Activated naive CD8-positive, alpha-beta T cell treated with anti-CD3 and anti-CD28 coated beads, Interleukin-2, amount 10 ng/mL, durations not matched to agents 7 days and 5 days (primary cell): ENCODE results near the gene APMAP. TPM values are rescaled to one million over a fixed set of nuclear protein-coding genes. Genes with fewer than 3 reads are reported as not detected.
"Not testable (repeated sequence)": the region's sequence is repeated elsewhere in the genome, so short reads cannot be mapped to it uniquely, and the experiment has no call there.

Experiments used
- ATAC-seq: fragments of 150-1000 bp; cut with Tn5 transposase; one replicate; pipeline ENCODE4 v1.10.0; 2021; ENCODE audit warnings: low read depth, moderate library complexity
- POLR2A ChIA-PET: fragments of 350-600 bp; sonication (Branson Sonifier 250); formaldehyde crosslinking; loops from one replicate; lab custom pipeline; 2021; ENCODE audit warnings: antibody characterized with exemption; lab: Charles Lee
- DNase-seq: peaks from one replicate; pipeline ENCODE4 v3.0.0; 2021
- H3K27ac Mint-ChIP-seq: one replicate; pipeline ENCODE4 v1.8.0; 2022; ENCODE audit warnings: mild to moderate bottlenecking, mixed read lengths
- H3K27me3 Mint-ChIP-seq: one replicate; pipeline ENCODE4 v1.8.0; 2022; ENCODE audit warnings: mild to moderate bottlenecking, moderate library complexity, mixed read lengths
- H3K36me3 Mint-ChIP-seq: one replicate; pipeline ENCODE4 v1.8.0; 2021; ENCODE audit warnings: mild to moderate bottlenecking, mixed read lengths
- H3K4me1 Mint-ChIP-seq: one replicate; pipeline ENCODE4 v1.8.0; 2021; ENCODE audit warnings: mixed read lengths
- H3K4me3 Mint-ChIP-seq: one replicate; pipeline ENCODE4 v1.8.0; 2022; ENCODE audit warnings: mild to moderate bottlenecking, moderate library complexity, mixed read lengths
- H3K9me3 Mint-ChIP-seq: one replicate; pipeline ENCODE4 v1.8.0; 2021; ENCODE audit warnings: mixed read lengths
- total RNA-seq, 2 experiments: library from RNA; stranded (reverse); gene quantifications; one replicate each; pipeline ENCODE4 v1.2.3, GENCODE V29; 2021

The APMAP gene
- total RNA-seq, 2 experiments from 2014 or later, result 60.7 to 64.6 TPM

- Mint-ChIP-seq H3K9me3 (peaks cover 15% of the 10 kb centered on the region), H3K4me1 (peaks cover 56% of the 10 kb centered on the region), H3K4me3 (peak overlapping the region; percentile 34), H3K27me3 (no peaks in the 10 kb centered on the region), H3K27ac (peak overlapping the region; percentile 71), H3K36me3 (peaks cover 24% of the 10 kb centered on the region)
- ATAC-seq (no peak), DNase-seq (no peak)
- POLR2A ChIA-PET, result interaction anchor here (1.5 kb wide), 1 partner anchor 20 kb away, joined by 6 read pairs; no protein-coding TSS in a partner anchor
These were observed 40.9 kb downstream of the APMAP start for GRCh38 chr20:24951536-24952083.

- ATAC-seq (no peak), DNase-seq (no peak)
- H3K36me3 Mint-ChIP-seq, result peaks cover 27% of the 10 kb centered on the region
- peaks cover 20% of the 10 kb centered on the region for H3K9me3 Mint-ChIP-seq
- POLR2A ChIA-PET, result interaction anchor here (1.2 to 2.6 kb wide), 5 partner anchors 18 to 107 kb away, joined by 3 to 15 read pairs (median 6); partner anchors contain the start of genes ACSS1 and APMAP
- peaks cover 52% of the 10 kb centered on the region for H3K4me1 Mint-ChIP-seq
- H3K27me3 Mint-ChIP-seq, result no peaks in the 10 kb centered on the region
- peak overlapping the region; percentile 47 for H3K4me3 Mint-ChIP-seq
- peak overlapping the region; percentile 71 for H3K27ac Mint-ChIP-seq
These were observed 41.6 kb downstream of the APMAP start for GRCh38 chr20:24950836-24951525.

DNA sequence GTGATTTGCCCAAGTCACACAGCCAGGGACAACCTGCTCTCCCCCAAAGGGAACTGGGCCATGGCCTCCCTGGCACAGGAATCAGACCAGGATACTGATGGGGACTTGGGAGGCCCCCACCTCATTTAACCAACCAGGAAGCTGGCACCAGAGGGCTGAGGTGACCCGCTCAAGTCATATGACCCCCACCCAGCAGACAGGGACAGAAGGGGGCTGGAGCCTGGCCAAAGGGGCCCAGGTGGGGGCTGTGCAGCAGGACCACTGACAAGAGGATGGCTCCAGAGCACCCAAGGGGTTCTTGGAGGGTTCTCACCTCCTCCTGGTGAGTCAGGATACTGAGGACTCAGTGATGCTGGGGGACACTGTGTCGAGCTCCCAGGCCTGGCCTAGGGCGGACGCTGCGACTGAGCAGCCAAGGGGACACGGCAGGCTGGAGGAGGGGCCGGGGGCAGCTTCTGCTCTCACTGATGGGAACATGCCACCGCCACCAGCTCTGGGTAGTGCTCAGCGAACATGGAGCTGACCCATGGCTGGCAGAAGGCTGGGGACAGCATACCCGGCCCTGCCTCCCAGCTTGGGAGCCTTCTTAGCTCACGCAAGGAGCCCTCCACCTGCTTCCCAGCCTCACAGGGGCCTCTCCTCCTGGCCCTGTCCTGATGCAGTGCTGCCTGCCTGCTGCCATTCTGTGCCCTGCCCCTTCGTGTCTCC lies 42.3 kb downstream of the APMAP start:
- POLR2A ChIA-PET, result interaction anchor here (1.0 to 2.6 kb wide), 7 partner anchors 14 to 108 kb away, joined by 3 to 19 read pairs (median 6); partner anchors contain the start of genes ACSS1 and APMAP
- Mint-ChIP-seq H3K27me3 (no peaks in the 10 kb centered on the region), H3K27ac (peak overlapping the region; percentile 99), H3K36me3 (peaks cover 34% of the 10 kb centered on the region), H3K4me3 (peak overlapping the region; percentile 87), H3K4me1 (peaks cover 52% of the 10 kb centered on the region), H3K9me3 (peaks cover 27% of the 10 kb centered on the region)
- DNase-seq (no peak), ATAC-seq (no peak)

- H3K27me3 Mint-ChIP-seq, result no peaks in the 10 kb centered on the region
- peaks cover 31% of the 10 kb centered on the region for H3K9me3 Mint-ChIP-seq
- H3K36me3 Mint-ChIP-seq, result peaks cover 37% of the 10 kb centered on the region
- H3K27ac Mint-ChIP-seq, result peak overlapping the region; percentile 99
- peaks cover 47% of the 10 kb centered on the region for H3K4me1 Mint-ChIP-seq
- peak overlapping the region; percentile 87 for H3K4me3 Mint-ChIP-seq
- ATAC-seq (peak; percentile 14), DNase-seq (no peak)
- POLR2A ChIA-PET, result interaction anchor here (0.7 to 2.6 kb wide), 8 partner anchors 15 to 660 kb away, joined by 3 to 19 read pairs (median 3); partner anchors contain the start of genes ACSS1 and APMAP
These were observed 42.8 kb downstream of the APMAP start for GRCh38 chr20:24949756-24950127.

DNA sequence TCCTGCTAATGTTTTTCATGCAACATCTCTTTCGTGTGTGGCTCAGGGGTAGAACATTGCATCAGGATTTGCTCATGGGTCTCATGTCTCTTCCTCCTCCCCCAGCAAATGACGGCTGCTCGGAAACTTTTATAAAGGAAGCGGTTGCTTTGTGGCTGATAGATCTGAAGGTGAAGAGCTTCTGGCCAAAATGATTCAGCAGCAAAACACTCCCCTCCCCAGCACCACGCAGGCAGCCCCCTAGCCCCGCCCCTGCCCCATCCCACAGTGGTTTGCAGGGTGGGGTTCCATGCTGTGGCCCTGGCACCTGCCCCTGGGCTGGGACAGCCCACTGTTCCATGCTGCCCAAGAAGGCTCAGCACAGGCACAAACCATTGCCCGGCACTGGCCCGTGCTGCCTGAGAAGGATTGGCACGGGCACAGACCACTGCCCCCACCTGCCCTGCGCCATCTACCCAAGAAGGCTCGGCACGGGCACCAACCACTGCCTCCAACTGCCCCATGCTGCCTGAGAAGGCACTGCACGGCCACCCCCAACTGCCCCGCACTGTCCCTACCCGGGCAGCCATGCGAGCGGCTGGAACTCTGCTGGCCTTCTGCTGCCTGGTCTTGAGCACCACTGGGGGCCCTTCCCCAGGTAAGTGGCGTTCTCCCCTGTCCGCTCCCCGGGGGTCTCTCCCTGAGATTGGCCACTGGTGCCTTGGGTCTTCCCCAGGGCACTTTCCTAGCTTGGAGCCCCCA lies 43.4 kb downstream of the APMAP start, which contains the start of gene CST7:
CST7 (plus strand) TSS at position 331 of the 741 bp plus-strand sequence; CDS start at position 568, 237 bp downstream.
- H3K9me3 Mint-ChIP-seq, result peaks cover 36% of the 10 kb centered on the region
- peak; percentile 92 for ATAC-seq
- H3K27me3 Mint-ChIP-seq, result no peaks in the 10 kb centered on the region
- H3K27ac Mint-ChIP-seq, result peak within 1 kb of the TSS; percentile 99
- POLR2A ChIA-PET, result interaction anchor here (0.7 to 2.6 kb wide), 7 partner anchors 16 to 659 kb away, joined by 3 to 19 read pairs (median 4); partner anchors contain the start of genes ACSS1 and APMAP
- peak; percentile 81 for DNase-seq
- H3K4me1 Mint-ChIP-seq, result peaks cover 49% of the 10 kb centered on the region
- H3K36me3 Mint-ChIP-seq, result peaks cover 42% of the 10 kb centered on the region
- peak within 1 kb of the TSS; percentile 87 for H3K4me3 Mint-ChIP-seq

GRCh38 chr20:24948396-24948938 lies 44.1 kb downstream of the APMAP start:
- POLR2A ChIA-PET, result interaction anchor here (0.9 to 2.6 kb wide), 5 partner anchors 15 to 659 kb away, joined by 3 to 19 read pairs (median 10); partner anchors contain the start of genes ACSS1 and APMAP
- not testable (repeated sequence) for H3K27me3 Mint-ChIP-seq, ATAC-seq
- H3K4me1 Mint-ChIP-seq, result peaks cover 45% of the 10 kb centered on the region
- peaks cover 41% of the 10 kb centered on the region for H3K36me3 Mint-ChIP-seq
- peak overlapping the region; percentile 87 for H3K4me3 Mint-ChIP-seq
- DNase-seq, result peak; percentile 29
- peak overlapping the region; percentile 99 for H3K27ac Mint-ChIP-seq
- H3K9me3 Mint-ChIP-seq, result peaks cover 38% of the 10 kb centered on the region

DNA sequence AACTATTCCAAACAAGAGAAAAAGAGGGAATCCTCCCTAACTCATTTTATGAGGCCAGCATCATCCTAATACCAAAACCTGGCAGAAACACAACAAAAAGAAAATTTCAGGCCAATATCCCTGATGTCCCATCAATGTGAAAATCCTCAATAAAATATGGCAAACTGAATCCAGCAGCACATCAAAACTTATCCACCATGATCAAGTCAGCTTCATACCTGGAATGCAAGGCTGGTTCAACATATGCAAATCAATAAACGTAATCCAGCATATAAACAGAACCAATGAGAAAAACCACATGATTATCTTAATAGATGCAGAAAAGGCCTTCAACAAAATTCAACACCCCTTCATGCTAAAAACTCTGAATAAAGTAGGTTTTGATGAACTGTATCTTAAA lies 46.2 kb downstream of the APMAP start:
- not testable (repeated sequence) for ATAC-seq, H3K4me3 Mint-ChIP-seq, DNase-seq, H3K27me3 Mint-ChIP-seq
- H3K27ac Mint-ChIP-seq, result peak overlapping the region; percentile 73
- POLR2A ChIA-PET, result interaction anchor here (0.6 kb wide), 1 partner anchor 8 kb away, joined by 3 read pairs; no protein-coding TSS in a partner anchor
- peaks cover 43% of the 10 kb centered on the region for H3K9me3 Mint-ChIP-seq
- H3K36me3 Mint-ChIP-seq, result peaks cover 52% of the 10 kb centered on the region
- peaks cover 36% of the 10 kb centered on the region for H3K4me1 Mint-ChIP-seq

- peaks cover 55% of the 10 kb centered on the region for H3K36me3 Mint-ChIP-seq
- H3K27me3 Mint-ChIP-seq, result no peaks in the 10 kb centered on the region
- no peak overlapping the region for H3K4me3 Mint-ChIP-seq
- peaks cover 25% of the 10 kb centered on the region for H3K4me1 Mint-ChIP-seq
- no peak for ATAC-seq
- DNase-seq, result no peak
- peaks cover 47% of the 10 kb centered on the region for H3K9me3 Mint-ChIP-seq
- H3K27ac Mint-ChIP-seq, result no peak overlapping the region
- POLR2A ChIA-PET, result no interaction called here
These were observed 48.8 kb downstream of the APMAP start for GRCh38 chr20:24943731-24944130.

DNA sequence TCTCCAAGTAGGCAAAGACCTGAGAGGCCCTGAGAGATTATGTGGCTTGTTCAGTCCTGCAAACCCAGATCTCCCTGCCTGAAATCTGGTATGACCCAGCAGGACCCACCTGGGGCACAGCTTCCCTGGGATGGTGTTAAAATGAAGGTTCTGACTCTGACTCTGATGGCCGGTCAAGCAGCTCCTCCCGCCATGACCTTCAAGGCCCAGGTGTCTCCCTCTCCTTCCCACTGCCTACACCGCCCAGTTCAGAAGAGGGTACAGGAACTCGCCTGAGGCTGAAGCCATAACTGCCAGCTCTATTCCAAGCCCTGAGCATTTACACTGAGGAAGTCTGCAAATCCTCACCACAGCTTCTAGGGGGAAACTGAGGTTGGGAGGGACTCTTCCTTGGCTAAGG lies 49.4 kb downstream of the APMAP start:
- H3K27me3 Mint-ChIP-seq, result no peaks in the 10 kb centered on the region
- POLR2A ChIA-PET, result no interaction called here
- H3K36me3 Mint-ChIP-seq, result peaks cover 53% of the 10 kb centered on the region
- peaks cover 48% of the 10 kb centered on the region for H3K9me3 Mint-ChIP-seq
- H3K4me1 Mint-ChIP-seq, result peaks cover 20% of the 10 kb centered on the region
- ATAC-seq (no peak), DNase-seq (no peak)
- H3K4me3 Mint-ChIP-seq, result no peak overlapping the region
- no peak overlapping the region for H3K27ac Mint-ChIP-seq

DNA sequence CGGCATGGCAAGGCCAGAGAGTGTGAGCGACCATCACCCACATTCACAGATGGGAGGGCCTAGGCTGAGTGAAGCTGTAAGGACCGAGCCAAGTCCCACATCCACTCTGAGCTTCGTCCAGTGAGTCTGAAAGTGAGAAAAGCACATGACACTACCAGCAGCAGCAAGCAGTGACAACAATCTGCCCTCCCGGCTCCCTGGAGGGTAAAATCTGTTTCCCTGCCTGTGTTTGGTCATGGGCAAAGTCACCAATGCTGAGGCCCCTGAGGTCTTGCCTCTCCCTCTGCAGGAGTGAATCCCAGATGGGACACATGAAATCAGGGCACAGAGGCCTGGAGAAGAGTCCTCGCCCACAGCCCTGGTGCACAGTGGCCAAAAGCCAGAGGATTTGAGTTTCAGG lies 49.9 kb downstream of the APMAP start:
- no peak overlapping the region for H3K27ac Mint-ChIP-seq
- ATAC-seq (no peak), DNase-seq (no peak)
- no peaks in the 10 kb centered on the region for H3K27me3 Mint-ChIP-seq
- peaks cover 44% of the 10 kb centered on the region for H3K9me3 Mint-ChIP-seq
- POLR2A ChIA-PET, result no interaction called here
- H3K36me3 Mint-ChIP-seq, result peaks cover 49% of the 10 kb centered on the region
- no peak overlapping the region for H3K4me3 Mint-ChIP-seq
- H3K4me1 Mint-ChIP-seq, result peaks cover 14% of the 10 kb centered on the region

DNA sequence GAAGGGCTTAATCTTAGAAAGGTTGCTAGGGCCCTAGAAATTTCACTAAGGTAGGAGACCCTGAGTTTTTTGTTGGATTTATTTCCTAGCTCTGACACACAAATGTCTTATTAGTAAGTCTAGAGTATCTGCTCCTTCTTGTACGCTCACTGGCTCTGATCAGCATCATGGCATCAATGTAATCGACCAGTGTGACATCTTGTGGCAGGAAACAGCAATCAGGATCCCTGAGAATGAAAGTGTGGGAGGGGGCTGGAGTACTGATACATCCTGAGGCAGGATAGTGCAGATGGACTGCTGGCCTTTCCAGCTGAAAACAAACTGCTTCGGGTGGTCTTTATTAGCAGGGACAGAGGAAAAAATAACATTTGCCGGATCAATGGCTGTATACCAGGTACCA lies 53.5 kb downstream of the APMAP start:
- peaks cover 1% of the 10 kb centered on the region for H3K4me1 Mint-ChIP-seq
- no peak for DNase-seq
- no peak overlapping the region for H3K27ac Mint-ChIP-seq
- peaks cover 23% of the 10 kb centered on the region for H3K36me3 Mint-ChIP-seq
- POLR2A ChIA-PET, result no interaction called here
- H3K4me3 Mint-ChIP-seq, result no peak overlapping the region
- ATAC-seq, result no peak
- no peaks in the 10 kb centered on the region for H3K27me3 Mint-ChIP-seq
- peaks cover 15% of the 10 kb centered on the region for H3K9me3 Mint-ChIP-seq

- Mint-ChIP-seq H3K4me3 (no peak overlapping the region), H3K36me3 (peaks cover 21% of the 10 kb centered on the region), H3K27ac (no peak overlapping the region), H3K9me3 (peaks cover 14% of the 10 kb centered on the region), H3K27me3 (no peaks in the 10 kb centered on the region), H3K4me1 (no peaks in the 10 kb centered on the region)
- POLR2A ChIA-PET, result no interaction called here
- ATAC-seq (no peak), DNase-seq (no peak)
These were observed 54.1 kb downstream of the APMAP start for GRCh38 chr20:24938498-24938897.
